Mucosa of descending colon (tissue), 3 donors: ENCODE results near the gene CNTNAP2. TPM values are rescaled to one million over a fixed set of nuclear protein-coding genes. Genes with fewer than 3 reads are reported as not detected.

ENCODE experiments used
- ATAC-seq: fragments of 200-7000 bp; cut with Tn5 transposase; one replicate; pipeline ENCODE4 v1.9.1; 2020; ENCODE audit warnings: mild to moderate bottlenecking, moderate library complexity
- DNase-seq, 3 donors: peaks; one replicate each; pipeline ENCODE4 v3.0.0-alpha.2; 2020
- H3K36me3 ChIP-seq: fragments of 200-600 bp; one replicate; pipeline ENCODE4 v1.8.0; 2021; ENCODE audit warnings: low read depth, mild to moderate bottlenecking
- H3K4me1 ChIP-seq: fragments of 200-600 bp; one replicate; pipeline ENCODE4 v1.8.0; 2021; ENCODE audit warnings: low read depth, mild to moderate bottlenecking
- H3K4me3 ChIP-seq: fragments of 200-600 bp; one replicate; pipeline ENCODE4 v1.8.0; 2021; ENCODE audit warnings: mild to moderate bottlenecking
- H3K9me3 ChIP-seq: fragments of 200-600 bp; one replicate; pipeline ENCODE4 v1.8.0; 2021; ENCODE audit warnings: mild to moderate bottlenecking
- intact Hi-C, 2 donors: fragments of 100-400 bp; cut with DNase I in 1 of 2; cut with micrococcal nuclease in 1 of 2; formaldehyde crosslinking; loops; one replicate each; pipeline versions ENCODE4 v1.11.0 to v1.11.1; 2022; cut with DNase I, micrococcal nuclease
- total RNA-seq, 3 donors: library from RNA; stranded (reverse); fragmentation: NEBNext Ultra II Directional in 2 of 3; extraction: Animal tissue kit (Norgen Biotek cat#: 25700) in 2 of 3; gene quantifications; one replicate each; pipeline versions ENCODE4 v1.2.1 to v1.2.4, GENCODE V29; 2021 to 2023
- TF ChIP-seq, protein P1 (sequence below): fragments of 200-600 bp; IDR thresholded peaks from one replicate; pipeline ENCODE4 v1.8.0; 2022; ENCODE audit warnings: antibody characterized with exemption, mild to moderate bottlenecking
- donor health status: DM: no; HTN: no; CAD: no; lungs with moderate emphysema.
- donor health status: DM: no; HTN: no; CAD: no.
- donor health status: DM: no; HTN: yes; CAD: no.

CNTNAP2 gene
- total RNA-seq, 3 donors from 2014 or later = 3.1 to 5.9 (median 4.2) TPM

- no peaks in the 10 kb centered on the region for H3K4me1 ChIP-seq
- no peak for DNase-seq
- H3K9me3 ChIP-seq = peaks cover 45% of the 10 kb centered on the region
- no peak overlapping the region for H3K4me3 ChIP-seq
- H3K36me3 ChIP-seq = no peaks in the 10 kb centered on the region
- TF ChIP-seq, protein P1, sequence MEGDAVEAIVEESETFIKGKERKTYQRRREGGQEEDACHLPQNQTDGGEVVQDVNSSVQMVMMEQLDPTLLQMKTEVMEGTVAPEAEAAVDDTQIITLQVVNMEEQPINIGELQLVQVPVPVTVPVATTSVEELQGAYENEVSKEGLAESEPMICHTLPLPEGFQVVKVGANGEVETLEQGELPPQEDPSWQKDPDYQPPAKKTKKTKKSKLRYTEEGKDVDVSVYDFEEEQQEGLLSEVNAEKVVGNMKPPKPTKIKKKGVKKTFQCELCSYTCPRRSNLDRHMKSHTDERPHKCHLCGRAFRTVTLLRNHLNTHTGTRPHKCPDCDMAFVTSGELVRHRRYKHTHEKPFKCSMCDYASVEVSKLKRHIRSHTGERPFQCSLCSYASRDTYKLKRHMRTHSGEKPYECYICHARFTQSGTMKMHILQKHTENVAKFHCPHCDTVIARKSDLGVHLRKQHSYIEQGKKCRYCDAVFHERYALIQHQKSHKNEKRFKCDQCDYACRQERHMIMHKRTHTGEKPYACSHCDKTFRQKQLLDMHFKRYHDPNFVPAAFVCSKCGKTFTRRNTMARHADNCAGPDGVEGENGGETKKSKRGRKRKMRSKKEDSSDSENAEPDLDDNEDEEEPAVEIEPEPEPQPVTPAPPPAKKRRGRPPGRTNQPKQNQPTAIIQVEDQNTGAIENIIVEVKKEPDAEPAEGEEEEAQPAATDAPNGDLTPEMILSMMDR = no peak
- intact Hi-C loops = no loop called here
- no peak for ATAC-seq
Measured at GRCh38 chr7:146754385-146754784, 637.8 kb downstream of the CNTNAP2 start.

DNA sequence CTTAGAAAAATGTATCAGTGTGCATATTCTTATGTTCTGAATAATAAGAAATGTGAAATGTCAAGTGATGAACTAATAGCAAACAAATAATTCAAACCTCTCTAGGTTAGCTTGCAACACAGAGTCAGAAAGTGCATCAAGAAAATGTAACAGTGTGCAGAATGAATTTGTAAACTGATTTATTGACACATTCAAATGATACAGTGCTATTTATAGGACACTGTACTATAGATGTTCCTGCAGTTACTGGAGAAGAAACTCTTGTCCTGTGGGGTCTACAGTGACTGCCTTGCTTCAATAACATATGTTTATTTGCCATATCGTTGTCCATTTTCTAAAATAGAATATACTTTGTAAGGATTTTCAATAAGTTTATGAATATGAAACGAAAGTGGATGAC lies 639.0 kb downstream of the CNTNAP2 start:
- no peak overlapping the region for H3K4me3 ChIP-seq
- intact Hi-C loops = no loop called here
- H3K4me1 ChIP-seq = no peaks in the 10 kb centered on the region
- no peaks in the 10 kb centered on the region for H3K36me3 ChIP-seq
- peaks cover 44% of the 10 kb centered on the region for H3K9me3 ChIP-seq
- DNase-seq = no peak
- ATAC-seq = no peak
- TF ChIP-seq, protein P1 = no peak

DNA sequence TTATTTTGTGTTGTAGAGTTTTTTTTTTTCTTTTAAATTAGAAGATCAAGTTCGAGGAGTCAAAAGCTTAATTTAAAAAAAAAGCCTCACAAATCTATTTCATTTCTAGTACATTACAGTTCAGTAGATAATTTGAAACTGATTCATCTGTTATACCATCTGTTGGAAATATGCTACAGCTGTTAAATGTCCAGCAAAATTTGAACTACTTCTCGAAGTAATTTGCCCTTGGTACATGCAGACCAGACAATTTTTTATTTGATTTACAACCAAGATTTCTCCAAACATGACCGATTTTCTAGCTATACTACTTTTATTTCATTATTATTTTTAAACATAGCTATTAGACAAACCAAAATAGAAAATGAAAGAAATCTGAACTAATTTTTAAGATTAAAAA lies 647.9 kb downstream of the CNTNAP2 start:
- Histone ChIP-seq H3K4me1 (no peaks in the 10 kb centered on the region), H3K4me3 (no peak overlapping the region), H3K36me3 (no peaks in the 10 kb centered on the region), H3K9me3 (peaks cover 22% of the 10 kb centered on the region)
- no peak for ATAC-seq
- no peak for DNase-seq
- intact Hi-C loops = no loop called here
- TF ChIP-seq, protein P1 = no peak

DNA sequence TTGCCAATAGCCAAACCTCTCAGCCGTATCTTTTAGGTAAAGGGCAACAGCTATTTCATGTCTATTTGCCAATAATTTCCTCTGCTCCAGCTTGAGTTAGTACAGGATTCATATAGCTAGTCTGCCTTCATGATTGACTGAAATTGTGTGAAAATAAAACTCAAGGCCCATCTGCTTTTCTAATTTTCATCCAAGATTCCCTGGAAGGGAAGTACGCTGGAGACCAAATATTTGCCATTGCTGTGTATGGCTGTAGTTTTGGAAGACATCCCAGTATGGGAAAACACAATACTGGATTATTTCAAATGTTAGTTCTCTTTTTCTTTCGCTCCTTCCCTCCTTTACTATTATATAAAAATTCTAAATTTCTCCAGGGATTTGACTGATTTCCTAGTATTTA lies 652.4 kb downstream of the CNTNAP2 start:
- TF ChIP-seq, protein P1 = no peak
- H3K9me3 ChIP-seq = peaks cover 12% of the 10 kb centered on the region
- ATAC-seq (no peak), DNase-seq (no peak)
- H3K4me1 ChIP-seq = no peaks in the 10 kb centered on the region
- no peak overlapping the region for H3K4me3 ChIP-seq
- intact Hi-C loops = no loop called here
- no peaks in the 10 kb centered on the region for H3K36me3 ChIP-seq

- TF ChIP-seq, protein P1 = no peak
- ATAC-seq (no peak), DNase-seq (no peak)
- intact Hi-C loops = no loop called here
- Histone ChIP-seq H3K4me1 (no peaks in the 10 kb centered on the region), H3K4me3 (no peak overlapping the region), H3K36me3 (no peaks in the 10 kb centered on the region), H3K9me3 (peaks cover 12% of the 10 kb centered on the region)
Measured at GRCh38 chr7:146772601-146773000, 656.0 kb downstream of the CNTNAP2 start.

DNA sequence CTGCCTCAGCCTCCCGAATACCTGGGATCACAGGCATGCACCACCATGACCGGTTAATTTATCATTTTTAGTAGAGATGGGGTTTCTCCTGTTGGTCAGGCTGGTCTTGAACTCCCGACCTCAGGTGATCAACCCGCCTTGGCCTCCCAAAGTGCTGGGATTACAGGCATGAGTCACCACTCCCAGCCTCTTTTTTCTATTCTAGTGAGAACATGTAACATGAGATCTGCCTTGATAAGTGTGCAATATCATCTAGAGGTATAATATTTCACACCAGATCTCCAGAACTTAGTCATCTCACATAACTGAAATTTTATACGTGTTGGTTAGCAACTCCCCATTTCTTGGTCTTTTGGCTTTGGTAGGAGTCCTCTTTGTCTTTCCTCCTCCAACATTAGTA lies 656.9 kb downstream of the CNTNAP2 start:
- Histone ChIP-seq H3K36me3 (no peaks in the 10 kb centered on the region), H3K4me1 (no peaks in the 10 kb centered on the region), H3K9me3 (peaks cover 11% of the 10 kb centered on the region), H3K4me3 (no peak overlapping the region)
- TF ChIP-seq, protein P1 = no peak
- no peak for DNase-seq
- no peak for ATAC-seq
- intact Hi-C loops = no loop called here
